Astrocyte (in vitro differentiated cells and primary cell): ENCODE data around the gene FECH. TPM values are rescaled to one million over a fixed set of nuclear protein-coding genes. Genes with fewer than 3 reads are reported as not detected.

Experiments
- DNase-seq: peaks from one replicate; pipeline ENCODE4 v3.0.0-alpha.2; 2010; ENCODE audit warnings: low read depth
- FAIRE-seq: peaks from 2 replicates; lab custom pipeline; 2011; peaks lifted over from hg19 to GRCh38; lab: Jason Lieb, UNC
- H2AFZ ChIP-seq: 2 replicates; pipeline ENCODE4 v1.6.0; 2012; ENCODE audit warnings: low read depth, low read length, inconsistent platforms
- H3K27ac ChIP-seq: 2 replicates; pipeline ENCODE4 v1.5.1; 2011; ENCODE audit warnings: low read depth, low read length, inconsistent platforms
- H3K27me3 ChIP-seq: 2 replicates; pipeline ENCODE4 v1.6.0; 2011; ENCODE audit warnings: low read length, inconsistent platforms; ENCODE audit not compliant: insufficient read depth
- H3K36me3 ChIP-seq: 2 replicates; pipeline ENCODE4 v1.5.1; 2011; ENCODE audit warnings: low read length, inconsistent platforms; ENCODE audit not compliant: insufficient read depth
- H3K4me1 ChIP-seq: 2 replicates; pipeline ENCODE4 v1.5.1; 2011; ENCODE audit warnings: low read length, inconsistent platforms; ENCODE audit not compliant: insufficient read depth
- H3K4me2 ChIP-seq: 2 replicates; pipeline ENCODE4 v1.6.0; 2012; ENCODE audit warnings: low read length, inconsistent platforms
- H3K4me3 ChIP-seq: 2 replicates; pipeline ENCODE4 v1.5.1; 2011; ENCODE audit warnings: low read depth, mild to moderate bottlenecking, low read length, inconsistent platforms; ENCODE audit not compliant: insufficient read depth
- H3K79me2 ChIP-seq: 2 replicates; pipeline ENCODE4 v1.6.0; 2012; ENCODE audit warnings: mild to moderate bottlenecking, low read length, inconsistent platforms; ENCODE audit not compliant: insufficient read depth
- H3K9ac ChIP-seq: 2 replicates; pipeline ENCODE4 v1.6.0; 2012; ENCODE audit warnings: mild to moderate bottlenecking, low read length, inconsistent platforms
- H3K9me3 ChIP-seq: 2 replicates; pipeline ENCODE4 v1.5.1; 2012; ENCODE audit warnings: low read depth, mild to moderate bottlenecking, low read length, inconsistent platforms; ENCODE audit not compliant: insufficient read depth
- H4K20me1 ChIP-seq: 2 replicates; pipeline ENCODE4 v1.6.0; 2012; ENCODE audit warnings: low read length, inconsistent platforms; ENCODE audit not compliant: insufficient read depth
- H3K27ac Mint-ChIP-seq: one replicate; pipeline ENCODE4 v1.8.0; 2021; ENCODE audit warnings: mild to moderate bottlenecking, mixed read lengths; ENCODE audit not compliant: unreplicated experiment
- H3K27me3 Mint-ChIP-seq: one replicate; pipeline ENCODE4 v1.8.0; 2021; ENCODE audit warnings: low read depth, mixed read lengths; ENCODE audit not compliant: unreplicated experiment
- H3K36me3 Mint-ChIP-seq: one replicate; pipeline ENCODE4 v1.8.0; 2021; ENCODE audit warnings: low read depth, mixed read lengths; ENCODE audit not compliant: unreplicated experiment
- H3K4me1 Mint-ChIP-seq: one replicate; pipeline ENCODE4 v1.8.0; 2021; ENCODE audit warnings: low read depth, mixed read lengths; ENCODE audit not compliant: unreplicated experiment
- H3K4me3 Mint-ChIP-seq: one replicate; pipeline ENCODE4 v1.8.0; 2021; ENCODE audit warnings: mild to moderate bottlenecking, moderate library complexity, mixed read lengths; ENCODE audit not compliant: unreplicated experiment
- H3K9me3 Mint-ChIP-seq: one replicate; pipeline ENCODE4 v1.8.0; 2021; ENCODE audit warnings: mild to moderate bottlenecking, mixed read lengths; ENCODE audit not compliant: unreplicated experiment
- EZH2 ChIP-seq: IDR thresholded peaks from 2 replicates; pipeline ENCODE4 v1.6.1; 2012; ENCODE audit warnings: mild to moderate bottlenecking, low read length, inconsistent platforms; ENCODE audit not compliant: insufficient read depth
- total RNA-seq: library from RNA; stranded (reverse); gene quantifications from 2 replicates; pipeline ENCODE4 v1.2.1, GENCODE V29; 2021
- TF ChIP-seq, protein P1 (sequence below): IDR thresholded peaks from 2 replicates; pipeline ENCODE4 v1.5.1; 2011; ENCODE audit warnings: low read depth, mild to moderate bottlenecking, inconsistent platforms, low read length, moderate library complexity; ENCODE audit not compliant: insufficient read depth

The FECH gene
- total RNA-seq, 1 donor from 2014 or later: 25.1 TPM

- peak overlapping the region; percentile 21 for H2AFZ ChIP-seq
- no peaks in the 10 kb centered on the region for H3K9me3 ChIP-seq
- H3K4me3 Mint-ChIP-seq: no peak overlapping the region
- no peak for DNase-seq
- no peaks in the 10 kb centered on the region for H4K20me1 ChIP-seq
- FAIRE-seq: no peak
- no peaks in the 10 kb centered on the region for H3K79me2 ChIP-seq
- H3K27me3 Mint-ChIP-seq: peaks cover 3% of the 10 kb centered on the region
- no peaks in the 10 kb centered on the region for H3K36me3 Mint-ChIP-seq
- H3K9me3 Mint-ChIP-seq: no peaks in the 10 kb centered on the region
- H3K4me2 ChIP-seq: peak overlapping the region; percentile 3
- no peak for TF ChIP-seq EZH2
- TF ChIP-seq, protein P1, sequence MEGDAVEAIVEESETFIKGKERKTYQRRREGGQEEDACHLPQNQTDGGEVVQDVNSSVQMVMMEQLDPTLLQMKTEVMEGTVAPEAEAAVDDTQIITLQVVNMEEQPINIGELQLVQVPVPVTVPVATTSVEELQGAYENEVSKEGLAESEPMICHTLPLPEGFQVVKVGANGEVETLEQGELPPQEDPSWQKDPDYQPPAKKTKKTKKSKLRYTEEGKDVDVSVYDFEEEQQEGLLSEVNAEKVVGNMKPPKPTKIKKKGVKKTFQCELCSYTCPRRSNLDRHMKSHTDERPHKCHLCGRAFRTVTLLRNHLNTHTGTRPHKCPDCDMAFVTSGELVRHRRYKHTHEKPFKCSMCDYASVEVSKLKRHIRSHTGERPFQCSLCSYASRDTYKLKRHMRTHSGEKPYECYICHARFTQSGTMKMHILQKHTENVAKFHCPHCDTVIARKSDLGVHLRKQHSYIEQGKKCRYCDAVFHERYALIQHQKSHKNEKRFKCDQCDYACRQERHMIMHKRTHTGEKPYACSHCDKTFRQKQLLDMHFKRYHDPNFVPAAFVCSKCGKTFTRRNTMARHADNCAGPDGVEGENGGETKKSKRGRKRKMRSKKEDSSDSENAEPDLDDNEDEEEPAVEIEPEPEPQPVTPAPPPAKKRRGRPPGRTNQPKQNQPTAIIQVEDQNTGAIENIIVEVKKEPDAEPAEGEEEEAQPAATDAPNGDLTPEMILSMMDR: no peak
- H3K36me3 ChIP-seq: no peaks in the 10 kb centered on the region
- no peak overlapping the region for H3K9ac ChIP-seq
- H3K4me1 Mint-ChIP-seq: peaks cover 13% of the 10 kb centered on the region
- no peak overlapping the region for H3K27ac ChIP-seq
- peaks cover 6% of the 10 kb centered on the region for H3K4me1 ChIP-seq
- H3K27ac Mint-ChIP-seq: peak overlapping the region; percentile 75
- H3K4me3 ChIP-seq: no peak overlapping the region
- no peaks in the 10 kb centered on the region for H3K27me3 ChIP-seq
These were observed 43.6 kb downstream of the FECH start for GRCh38 chr18:57542812-57543427.

DNA sequence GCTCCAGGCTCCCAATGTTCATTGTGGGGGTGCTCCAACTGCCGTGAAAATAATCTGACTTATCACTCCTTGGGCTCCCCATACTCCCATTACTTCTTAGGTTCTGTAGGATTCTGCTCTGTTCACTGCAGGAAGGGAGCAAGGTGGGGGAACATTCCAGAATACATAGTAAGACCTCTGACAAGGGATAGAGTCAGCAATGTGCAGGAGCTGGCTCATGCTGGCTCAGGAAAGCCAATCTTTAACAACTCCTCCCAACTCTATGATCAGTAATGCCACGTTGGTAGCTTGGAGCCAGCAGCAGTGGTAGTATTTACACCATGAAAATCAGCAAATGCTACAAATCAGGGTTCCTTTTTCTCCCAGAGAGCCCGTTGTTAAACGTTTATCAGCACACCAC, 44.4 kb downstream of the FECH start:
- TF ChIP-seq, protein P1: no peak
- TF ChIP-seq EZH2: no peak
- Histone ChIP-seq H3K27ac (no peak overlapping the region), H4K20me1 (no peaks in the 10 kb centered on the region), H3K9me3 (no peaks in the 10 kb centered on the region), H3K4me1 (peaks cover 6% of the 10 kb centered on the region), H3K4me2 (peak overlapping the region; percentile 24), H3K36me3 (no peaks in the 10 kb centered on the region), H2AFZ (no peak overlapping the region), H3K4me3 (no peak overlapping the region), H3K79me2 (no peaks in the 10 kb centered on the region), H3K27me3 (no peaks in the 10 kb centered on the region), H3K9ac (no peak overlapping the region)
- H3K4me3 Mint-ChIP-seq: no peak overlapping the region
- H3K27me3 Mint-ChIP-seq: peaks cover 3% of the 10 kb centered on the region
- FAIRE-seq (no peak), DNase-seq (peak; percentile 48)
- no peaks in the 10 kb centered on the region for H3K9me3 Mint-ChIP-seq
- peaks cover 13% of the 10 kb centered on the region for H3K4me1 Mint-ChIP-seq
- no peaks in the 10 kb centered on the region for H3K36me3 Mint-ChIP-seq
- no peak overlapping the region for H3K27ac Mint-ChIP-seq

- Histone ChIP-seq H4K20me1 (no peaks in the 10 kb centered on the region), H3K4me2 (no peak overlapping the region), H3K4me1 (peaks cover 6% of the 10 kb centered on the region), H3K9me3 (no peaks in the 10 kb centered on the region), H2AFZ (no peak overlapping the region), H3K27ac (no peak overlapping the region), H3K9ac (no peak overlapping the region), H3K27me3 (no peaks in the 10 kb centered on the region), H3K4me3 (no peak overlapping the region), H3K36me3 (no peaks in the 10 kb centered on the region), H3K79me2 (no peaks in the 10 kb centered on the region)
- no peaks in the 10 kb centered on the region for H3K27me3 Mint-ChIP-seq
- TF ChIP-seq, protein P1: no peak
- TF ChIP-seq EZH2: no peak
- no peak for FAIRE-seq
- peaks cover 13% of the 10 kb centered on the region for H3K4me1 Mint-ChIP-seq
- H3K36me3 Mint-ChIP-seq: no peaks in the 10 kb centered on the region
- no peak overlapping the region for H3K4me3 Mint-ChIP-seq
- H3K27ac Mint-ChIP-seq: no peak overlapping the region
- DNase-seq: no peak
- no peaks in the 10 kb centered on the region for H3K9me3 Mint-ChIP-seq
These were observed 46.8 kb downstream of the FECH start for GRCh38 chr18:57539702-57540101.
